MM.1S (cell line): ENCODE measurements around the gene CREG1.

ENCODE experiments used
- EZH2 ChIP-seq: fragments of 300-600 bp; sonication (generic); optimal IDR thresholded peaks from 2 replicates; pipeline ENCODE3; 2017; ENCODE audit warnings: low read depth, mild to moderate bottlenecking, antibody characterized with exemption, low read length, mixed read lengths
- TF ChIP-seq, protein P1 (sequence below): fragments of 300-600 bp; sonication (generic); IDR thresholded peaks from 2 replicates; pipeline ENCODE4 v1.5.1; 2016; ENCODE audit warnings: antibody characterized with exemption, low read length, mixed read lengths

DNA sequence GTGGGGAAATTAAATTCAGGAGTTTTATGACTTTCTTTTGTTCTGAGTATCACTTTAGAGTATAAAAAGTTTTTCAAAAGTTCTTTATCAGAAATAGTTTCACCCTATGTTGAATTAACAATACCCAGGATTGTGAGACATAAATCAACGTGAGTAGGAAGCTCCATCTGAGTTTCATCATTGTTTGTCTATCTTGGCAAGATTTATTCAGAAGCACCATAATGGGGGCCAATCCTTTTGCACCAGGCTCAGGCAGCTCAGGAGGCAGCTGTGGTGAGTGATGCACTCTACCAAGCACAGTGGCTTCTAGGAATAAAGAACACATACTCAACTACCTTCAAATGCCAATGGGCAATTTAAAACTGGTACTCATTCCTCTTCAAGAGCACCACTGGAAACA is 12.0 kb downstream of the CREG1 start:
- TF ChIP-seq, protein P1, sequence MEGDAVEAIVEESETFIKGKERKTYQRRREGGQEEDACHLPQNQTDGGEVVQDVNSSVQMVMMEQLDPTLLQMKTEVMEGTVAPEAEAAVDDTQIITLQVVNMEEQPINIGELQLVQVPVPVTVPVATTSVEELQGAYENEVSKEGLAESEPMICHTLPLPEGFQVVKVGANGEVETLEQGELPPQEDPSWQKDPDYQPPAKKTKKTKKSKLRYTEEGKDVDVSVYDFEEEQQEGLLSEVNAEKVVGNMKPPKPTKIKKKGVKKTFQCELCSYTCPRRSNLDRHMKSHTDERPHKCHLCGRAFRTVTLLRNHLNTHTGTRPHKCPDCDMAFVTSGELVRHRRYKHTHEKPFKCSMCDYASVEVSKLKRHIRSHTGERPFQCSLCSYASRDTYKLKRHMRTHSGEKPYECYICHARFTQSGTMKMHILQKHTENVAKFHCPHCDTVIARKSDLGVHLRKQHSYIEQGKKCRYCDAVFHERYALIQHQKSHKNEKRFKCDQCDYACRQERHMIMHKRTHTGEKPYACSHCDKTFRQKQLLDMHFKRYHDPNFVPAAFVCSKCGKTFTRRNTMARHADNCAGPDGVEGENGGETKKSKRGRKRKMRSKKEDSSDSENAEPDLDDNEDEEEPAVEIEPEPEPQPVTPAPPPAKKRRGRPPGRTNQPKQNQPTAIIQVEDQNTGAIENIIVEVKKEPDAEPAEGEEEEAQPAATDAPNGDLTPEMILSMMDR: no peak
- TF ChIP-seq EZH2: no peak
